DND-41 (cell line): Measurements from ENCODE around the gene MBTD1.

Experiments used
- ATAC-seq: fragments of 200-7000 bp; cut with Tn5 transposase; 3 replicates; pipeline ENCODE4 v1.9.1; 2021; ENCODE audit warnings: low read depth; ENCODE audit not compliant: insufficient read depth
- DNase-seq: peaks from one replicate; pipeline ENCODE4 v3.0.0-alpha.2; 2020
- H2AFZ ChIP-seq: 2 replicates; pipeline ENCODE4 v1.6.0; 2012; ENCODE audit warnings: low read depth, low read length
- H3K27ac ChIP-seq: 2 replicates; pipeline ENCODE4 v1.5.1; 2012; ENCODE audit warnings: low read length, inconsistent platforms
- H3K27me3 ChIP-seq: fragments of 200-600 bp; sonication (generic); 2 replicates; pipeline ENCODE4 v1.6.0; 2012; ENCODE audit warnings: low read length, mild to moderate bottlenecking, inconsistent platforms; ENCODE audit not compliant: insufficient read depth, poor library complexity
- H3K36me3 ChIP-seq: 2 replicates; pipeline ENCODE4 v1.5.1; 2012; ENCODE audit warnings: low read length, inconsistent platforms; ENCODE audit not compliant: insufficient read depth
- H3K4me1 ChIP-seq: 2 replicates; pipeline ENCODE4 v1.5.1; 2012; ENCODE audit warnings: mild to moderate bottlenecking, low read length; ENCODE audit not compliant: insufficient read depth
- H3K4me2 ChIP-seq: 2 replicates; pipeline ENCODE4 v1.6.0; 2012; ENCODE audit warnings: mild to moderate bottlenecking, moderate library complexity, low read length, inconsistent platforms; ENCODE audit not compliant: insufficient read depth
- H3K4me3 ChIP-seq, 2 experiments: fragments of 200-600 bp in 1 of 2; shearing (Covaris generic) in 1 of 2; 2 replicates each; pipeline ENCODE4 v1.5.1; 2012 to 2016; ENCODE audit warnings: inconsistent platforms in 2 of 2, low read length in 2 of 2, mild to moderate bottlenecking in 2 of 2, low read depth in 1 of 2, moderate library complexity in 1 of 2
- H3K79me2 ChIP-seq: 2 replicates; pipeline ENCODE4 v1.6.0; 2012; ENCODE audit warnings: low read length, inconsistent platforms; ENCODE audit not compliant: insufficient read depth
- H3K9ac ChIP-seq: 2 replicates; pipeline ENCODE4 v1.6.0; 2012; ENCODE audit warnings: low read depth, mild to moderate bottlenecking, inconsistent platforms, low read length, moderate library complexity
- H3K9me3 ChIP-seq: 2 replicates; pipeline ENCODE4 v1.5.1; 2012; ENCODE audit warnings: low read length, moderate library complexity, mild to moderate bottlenecking, inconsistent platforms; ENCODE audit not compliant: insufficient read depth, severe bottlenecking
- H4K20me1 ChIP-seq: 2 replicates; pipeline ENCODE4 v1.6.0; 2012; ENCODE audit warnings: low read length; ENCODE audit not compliant: insufficient read depth
- CTCF ChIP-seq: IDR thresholded peaks from 2 replicates; pipeline ENCODE4 v1.5.1; 2012; ENCODE audit warnings: borderline replicate concordance, low read length, moderate library complexity, mild to moderate bottlenecking; ENCODE audit not compliant: poor library complexity, severe bottlenecking; ENCODE audit errors: extremely low read depth
- EZH2 ChIP-seq: IDR thresholded peaks from 3 replicates; pipeline ENCODE4 v1.6.1; 2012; ENCODE audit warnings: borderline replicate concordance, low read depth, mild to moderate bottlenecking, moderate library complexity, low read length, inconsistent platforms; ENCODE audit not compliant: severe bottlenecking

Gene MBTD1

GRCh38 chr17:51238255-51238887 lies 21.5 kb downstream of the MBTD1 start:
- Histone ChIP-seq H3K27ac (no peak overlapping the region), H3K79me2 (peaks cover 84% of the 10 kb centered on the region)
- DNase-seq = no peak

GRCh38 chr17:51234162-51234561 lies 25.7 kb downstream of the MBTD1 start:
- TF ChIP-seq CTCF = no peak
- no peak for TF ChIP-seq EZH2
- DNase-seq (no peak), ATAC-seq (no peak)
- no peaks in the 10 kb centered on the region for H3K4me1 ChIP-seq
- H3K4me2 ChIP-seq = no peak overlapping the region
- H3K9me3 ChIP-seq = no peaks in the 10 kb centered on the region
- H3K27ac ChIP-seq = no peak overlapping the region
- no peak overlapping the region for H3K9ac ChIP-seq
- H3K27me3 ChIP-seq = no peaks in the 10 kb centered on the region
- H2AFZ ChIP-seq = no peak overlapping the region
- peaks cover 26% of the 10 kb centered on the region; the same call in 1 of the 2 replicates for H4K20me1 ChIP-seq
- H3K4me3 ChIP-seq = no peak overlapping the region
- H3K79me2 ChIP-seq = peaks cover 90% of the 10 kb centered on the region
- H3K36me3 ChIP-seq = peaks cover 10% of the 10 kb centered on the region; the same call in 1 of the 2 replicates

More at GRCh38 chr17:51238255-51238887, 21.5 kb downstream of the MBTD1 start:
- ATAC-seq = no peak
- TF ChIP-seq EZH2 (no peak), CTCF (no peak)
- Histone ChIP-seq H3K4me1 (no peaks in the 10 kb centered on the region), H2AFZ (no peak overlapping the region), H3K4me2 (no peak overlapping the region), H3K9ac (no peak overlapping the region), H3K27me3 (no peaks in the 10 kb centered on the region), H3K4me3 (no peak overlapping the region), H3K9me3 (no peaks in the 10 kb centered on the region), H4K20me1 (peaks cover 17% of the 10 kb centered on the region; the same call in 1 of the 2 replicates), H3K36me3 (peaks cover 12% of the 10 kb centered on the region; the same call in 1 of the 2 replicates)

GRCh38 chr17:51231999-51232398 lies 27.9 kb downstream of the MBTD1 start:
- Histone ChIP-seq H3K4me3 (no peak overlapping the region), H2AFZ (no peak overlapping the region), H3K79me2 (peaks cover 87% of the 10 kb centered on the region), H3K9ac (no peak overlapping the region), H3K4me2 (no peak overlapping the region), H3K9me3 (no peaks in the 10 kb centered on the region), H3K4me1 (no peaks in the 10 kb centered on the region), H3K27ac (no peak overlapping the region), H3K36me3 (0 out of 2 replicates have a peak, but pooled peaks cover 4% of the 10 kb centered on the region), H4K20me1 (peaks cover 30% of the 10 kb centered on the region; the same call in 1 of the 2 replicates), H3K27me3 (no peaks in the 10 kb centered on the region)
- no peak for ATAC-seq
- no peak for TF ChIP-seq CTCF
- no peak for TF ChIP-seq EZH2
- DNase-seq = no peak
